Erythroblast (primary cell): ENCODE measurements around the gene MOB1B.

Source experiments
- DNase-seq, 2 experiments: peaks; one replicate each; lab custom pipeline; 2025; lab: John Stamatoyannopoulos, UW
- GATA1 ChIP-seq: IDR thresholded peaks from 2 replicates; pipeline ENCODE4 v1.6.1; 2011; ENCODE audit warnings: low read depth, mild to moderate bottlenecking, control low read depth, low read length, moderate library complexity
- POLR2A ChIP-seq: IDR thresholded peaks from 2 replicates; pipeline ENCODE4 v1.6.1; 2011; ENCODE audit warnings: mild to moderate bottlenecking, low read length

Gene MOB1B

GRCh38 chr4:70948665-70949260 is 46.6 kb downstream of the MOB1B start:
- DNase-seq, result no peak
- no peak for TF ChIP-seq GATA1
- TF ChIP-seq POLR2A, result no peak

GRCh38 chr4:70954032-70954431 is 51.9 kb downstream of the MOB1B start:
- TF ChIP-seq POLR2A (no peak), GATA1 (no peak)
- DNase-seq, result no peak

GRCh38 chr4:70956549-70957210 is 54.5 kb downstream of the MOB1B start:
- DNase-seq, result no peak
- no peak for TF ChIP-seq GATA1
- no peak for TF ChIP-seq POLR2A

GRCh38 chr4:70958681-70959080 is 56.5 kb downstream of the MOB1B start:
- DNase-seq, result no peak
- TF ChIP-seq GATA1 (no peak), POLR2A (no peak)

GRCh38 chr4:70969076-70969475 is 66.9 kb downstream of the MOB1B start:
- DNase-seq, result no peak
- TF ChIP-seq POLR2A (no peak), GATA1 (no peak)

- peak; percentile 64 to 76 for DNase-seq
These were observed 74.1 kb downstream of the MOB1B start for GRCh38 chr4:70976252-70976651.

GRCh38 chr4:70979445-70980008 is 77.4 kb downstream of the MOB1B start:
- no peak for DNase-seq
- TF ChIP-seq POLR2A (no peak), GATA1 (no peak)

More at GRCh38 chr4:70976252-70976651, 74.1 kb downstream of the MOB1B start:
- TF ChIP-seq GATA1, result no peak
- no peak for TF ChIP-seq POLR2A

GRCh38 chr4:70980196-70980595 is 78.0 kb downstream of the MOB1B start:
- DNase-seq, result no peak
- TF ChIP-seq GATA1, result no peak
- no peak for TF ChIP-seq POLR2A

- DNase-seq, result peak in 1 of 2 experiments; percentile 14
- TF ChIP-seq GATA1 (no peak), POLR2A (no peak)
These were observed 81.9 kb downstream of the MOB1B start for GRCh38 chr4:70984106-70984505.

GRCh38 chr4:70984589-70984988 is 82.4 kb downstream of the MOB1B start:
- TF ChIP-seq GATA1 (no peak), POLR2A (no peak)
- DNase-seq, result no peak

- TF ChIP-seq POLR2A (no peak), GATA1 (no peak)
These were observed 89.4 kb downstream of the MOB1B start for GRCh38 chr4:70991596-70991995.

GRCh38 chr4:70992391-70992881 is 90.3 kb downstream of the MOB1B start:
- DNase-seq, result peak; percentile 44 to 46
- TF ChIP-seq POLR2A, result no peak
- no peak for TF ChIP-seq GATA1

More at GRCh38 chr4:70991596-70991995, 89.4 kb downstream of the MOB1B start:
- DNase-seq, result peak in 1 of 2 experiments; percentile 17

GRCh38 chr4:70993181-70994068 is 91.3 kb downstream of the MOB1B start, which contains the start of gene DCK:
DCK (plus strand) TSS chr4:70993649; CDS start chr4:70993836, 187 bp downstream.
- DNase-seq, result peak; percentile 95 to 96
- TF ChIP-seq POLR2A (peak; percentile 92), GATA1 (no peak)

- TF ChIP-seq POLR2A (no peak), GATA1 (no peak)
- no peak for DNase-seq
These were observed 91.8 kb downstream of the MOB1B start for GRCh38 chr4:70994069-70994366.
